ENCODE results near the gene RGSL1. TPM values are rescaled to one million over a fixed set of nuclear protein-coding genes. Genes with fewer than 3 reads are reported as not detected.
"Not testable (repeated sequence)": the region's sequence is repeated elsewhere in the genome, so short reads cannot be mapped to it uniquely, and the experiment has no call there.

The RGSL1 gene
- total RNA-seq, 1 experiment from 2014 or later: not detected

DNA sequence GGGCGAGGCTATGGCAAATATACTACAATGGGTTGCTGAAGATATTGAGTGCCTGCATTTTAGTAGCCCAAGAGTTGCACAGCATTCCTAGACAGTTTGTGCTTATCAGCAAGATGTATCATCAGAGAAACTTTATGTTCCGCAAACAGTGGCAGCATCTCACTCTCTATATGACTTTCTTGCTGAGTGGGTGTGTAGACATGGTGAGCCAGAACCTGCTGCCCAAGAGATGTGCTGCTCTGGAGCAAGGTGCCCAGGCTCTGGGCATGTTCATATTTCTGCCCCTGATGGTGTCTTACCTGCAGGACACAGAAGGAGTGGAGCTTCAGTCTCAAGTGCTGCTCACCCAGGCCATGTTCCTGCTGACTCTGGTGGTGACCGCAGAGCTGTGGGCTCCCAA, 8.2 kb upstream of the RGSL1 start:
- in situ Hi-C loops (cut with HindIII; ENCODE audit: low pct_unique_long_range_greater_than_20kb, low sequenced_read_pairs): no loop called here
- no peak for DNase-seq (ENCODE audit: low read depth)

DNA sequence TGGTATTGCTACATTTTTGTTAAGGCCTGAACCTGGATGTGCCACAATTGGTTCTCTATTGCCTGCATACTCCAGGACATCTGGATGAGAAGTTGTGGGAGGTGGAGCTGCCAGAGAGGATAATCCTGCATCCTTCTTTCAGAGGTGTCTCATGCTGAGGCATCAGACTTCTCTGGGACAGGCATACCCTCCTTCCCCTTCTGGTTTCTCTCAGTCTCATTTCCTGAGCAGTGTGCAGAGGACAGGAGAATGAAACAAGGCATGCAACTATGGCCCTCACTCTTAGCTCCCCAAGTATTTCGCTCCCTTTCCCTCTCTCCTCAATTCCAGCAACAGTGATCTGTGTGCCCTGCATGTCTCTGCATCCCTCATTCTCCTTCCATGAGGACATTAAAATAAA, 7.6 kb upstream of the RGSL1 start:
- no peak for DNase-seq (ENCODE audit: low read depth)
- in situ Hi-C loops (cut with HindIII; ENCODE audit: low pct_unique_long_range_greater_than_20kb, low sequenced_read_pairs): no loop called here

DNA sequence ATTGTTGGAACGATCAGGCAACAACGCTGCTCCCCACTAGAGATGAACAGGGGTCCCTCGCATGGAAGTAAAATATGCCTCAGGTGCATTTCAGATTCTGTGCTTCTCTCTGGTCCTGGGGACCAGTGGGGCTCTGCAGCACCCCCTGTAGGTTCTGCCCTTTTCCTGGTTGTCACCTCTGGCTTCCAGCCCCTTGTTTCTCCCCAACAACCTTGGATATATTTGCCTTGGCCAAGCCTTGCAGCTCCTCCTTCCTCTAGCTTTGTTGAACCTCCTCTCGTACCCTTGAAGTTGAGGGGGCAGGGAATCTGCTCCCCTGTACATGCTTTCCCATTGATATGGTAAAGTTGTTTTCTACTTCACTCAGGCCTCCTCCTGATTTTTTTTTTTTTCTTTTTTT, 5.4 kb upstream of the RGSL1 start:
- no peak for DNase-seq (ENCODE audit: low read depth)
- in situ Hi-C loops (cut with HindIII; ENCODE audit: low pct_unique_long_range_greater_than_20kb, low sequenced_read_pairs): no loop called here

DNA sequence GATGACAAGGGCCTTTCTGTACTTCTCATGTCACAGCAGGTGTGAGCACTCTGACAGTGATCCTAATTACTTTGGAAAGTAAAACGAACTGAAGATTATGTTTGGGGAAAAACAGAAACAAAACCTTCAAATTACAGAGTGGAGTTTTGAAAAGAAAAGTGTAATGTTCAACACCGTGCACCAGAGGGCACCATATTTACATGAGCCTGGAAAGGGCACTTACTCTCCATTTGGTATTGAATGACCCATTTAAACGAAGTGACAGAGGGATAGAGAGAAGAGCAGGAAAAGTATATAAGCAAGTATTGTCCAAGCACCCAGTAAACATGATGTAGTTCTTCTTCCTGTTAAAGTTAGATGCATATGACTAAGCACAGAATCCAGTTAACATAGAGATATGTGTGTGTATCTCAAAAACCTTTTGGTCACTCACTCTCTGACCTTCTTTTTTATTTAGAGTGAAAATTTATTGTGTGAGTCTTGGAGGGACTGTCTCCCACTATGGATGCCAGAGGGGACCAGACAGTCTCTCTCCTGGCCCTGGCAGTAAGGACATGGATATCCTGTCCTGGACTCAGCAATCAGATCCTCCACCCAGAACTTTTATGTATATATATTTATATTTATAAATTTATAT, 3.8 kb upstream of the RGSL1 start:
- in situ Hi-C loops (cut with HindIII; ENCODE audit: low pct_unique_long_range_greater_than_20kb, low sequenced_read_pairs): no loop called here
- peak; percentile 25 for DNase-seq (ENCODE audit: low read depth)

DNA sequence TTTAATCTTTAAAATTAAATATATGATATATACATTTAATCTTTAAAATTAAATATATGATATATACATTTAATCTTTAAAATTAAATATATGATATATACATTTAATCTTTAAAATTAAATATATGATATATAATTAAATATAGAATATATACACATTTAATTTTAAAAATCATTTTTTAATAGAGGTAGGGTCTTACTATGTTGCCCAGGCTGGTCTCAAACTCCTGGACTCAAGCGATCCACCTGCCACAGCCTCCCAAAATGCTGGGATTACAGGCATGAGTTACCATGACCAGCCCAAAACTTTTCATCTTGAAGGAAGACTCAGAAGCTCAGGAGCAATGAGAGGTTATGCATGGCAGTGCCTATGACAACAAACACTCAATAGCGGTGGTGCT, 2.8 kb upstream of the RGSL1 start:
- in situ Hi-C loops (cut with HindIII; ENCODE audit: low pct_unique_long_range_greater_than_20kb, low sequenced_read_pairs); DNase-seq (ENCODE audit: low read depth): not testable (repeated sequence)

DNA sequence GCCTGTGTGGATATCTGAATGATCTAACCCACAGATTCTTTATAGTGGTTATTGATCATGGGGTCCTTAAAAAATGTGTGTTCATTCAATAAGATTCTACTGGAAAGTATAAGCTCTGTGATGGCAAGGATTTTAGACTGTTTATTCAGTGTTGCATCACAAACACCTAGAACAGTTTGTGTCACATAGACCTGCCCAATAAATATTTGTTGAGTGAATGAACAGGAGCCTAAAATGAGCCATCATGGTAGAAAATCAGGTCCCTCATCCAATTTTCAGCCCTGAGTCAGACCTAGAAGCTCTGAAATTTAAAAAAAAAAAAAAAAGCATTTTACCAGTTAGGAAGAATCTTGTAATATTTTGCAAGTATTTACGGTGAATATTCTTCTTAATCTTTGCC, 2.3 kb upstream of the RGSL1 start:
- in situ Hi-C loops (cut with HindIII; ENCODE audit: low pct_unique_long_range_greater_than_20kb, low sequenced_read_pairs): no loop called here

DNA sequence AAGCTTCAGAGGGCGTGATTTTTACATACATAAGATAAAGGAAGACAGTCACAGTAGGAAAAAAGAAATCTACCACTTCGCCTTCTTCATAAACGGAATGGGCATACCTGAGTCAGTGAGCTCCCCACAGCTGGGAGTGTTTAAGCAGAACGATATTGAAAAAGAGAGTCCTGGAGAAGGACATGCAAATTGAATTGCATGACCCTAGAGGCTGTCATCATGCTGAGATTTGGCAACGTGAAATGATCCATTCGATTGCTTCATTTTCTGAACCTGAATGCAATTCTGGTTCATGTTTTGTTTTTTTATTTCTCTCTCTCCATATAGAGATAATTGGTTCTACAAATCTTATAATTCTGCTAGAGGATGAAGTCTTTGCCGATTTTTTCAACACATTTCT, 3.7 kb downstream of the RGSL1 start:
- in situ Hi-C loops (cut with HindIII; ENCODE audit: low pct_unique_long_range_greater_than_20kb, low sequenced_read_pairs): no loop called here
- DNase-seq (ENCODE audit: low read depth): no peak

More for the DNA sequence above, 2.3 kb upstream of the RGSL1 start:
- DNase-seq (ENCODE audit: low read depth): no peak

DNA sequence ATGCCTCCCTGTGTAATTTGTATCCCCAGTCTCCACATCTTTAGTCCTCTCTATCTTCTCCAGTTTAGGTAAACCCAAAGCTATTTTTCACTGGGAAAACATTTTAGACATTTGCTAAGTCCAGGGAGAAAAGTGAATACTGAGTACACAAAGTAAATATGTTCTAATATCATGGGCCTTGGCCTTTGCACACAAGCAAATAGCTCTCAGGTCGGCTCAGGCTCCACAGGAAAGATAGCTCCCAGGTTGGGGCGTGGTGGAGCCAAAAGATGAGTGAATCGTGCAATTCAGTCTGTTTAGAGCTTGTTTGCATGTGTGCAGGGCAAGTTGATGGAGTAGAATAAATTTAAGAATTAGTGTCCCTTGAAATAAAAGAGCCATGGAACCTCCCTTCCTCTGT, 7.9 kb downstream of the RGSL1 start:
- in situ Hi-C loops (cut with HindIII; ENCODE audit: low pct_unique_long_range_greater_than_20kb, low sequenced_read_pairs): no loop called here
- DNase-seq (ENCODE audit: low read depth): no peak

DNA sequence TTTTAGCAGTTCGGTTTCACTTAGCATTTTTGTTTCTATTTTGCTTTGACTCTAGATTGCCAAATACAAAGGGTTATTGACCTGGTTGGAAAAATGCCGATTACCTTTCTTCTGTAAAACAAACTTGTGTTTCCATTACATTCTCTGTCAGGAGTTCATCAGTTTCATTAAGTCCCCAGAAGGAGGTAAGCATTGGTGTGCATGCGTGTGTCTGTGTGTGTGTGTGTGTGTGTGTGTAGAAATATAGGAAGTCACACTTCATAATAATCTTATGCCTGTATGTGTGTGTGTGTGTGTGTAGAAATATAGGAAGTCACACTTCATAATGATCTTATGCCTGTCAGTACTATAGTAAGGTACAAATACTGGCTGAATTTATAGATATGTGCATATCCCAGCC, 10.0 kb downstream of the RGSL1 start:
- in situ Hi-C loops (cut with HindIII; ENCODE audit: low pct_unique_long_range_greater_than_20kb, low sequenced_read_pairs): no loop called here

DNA sequence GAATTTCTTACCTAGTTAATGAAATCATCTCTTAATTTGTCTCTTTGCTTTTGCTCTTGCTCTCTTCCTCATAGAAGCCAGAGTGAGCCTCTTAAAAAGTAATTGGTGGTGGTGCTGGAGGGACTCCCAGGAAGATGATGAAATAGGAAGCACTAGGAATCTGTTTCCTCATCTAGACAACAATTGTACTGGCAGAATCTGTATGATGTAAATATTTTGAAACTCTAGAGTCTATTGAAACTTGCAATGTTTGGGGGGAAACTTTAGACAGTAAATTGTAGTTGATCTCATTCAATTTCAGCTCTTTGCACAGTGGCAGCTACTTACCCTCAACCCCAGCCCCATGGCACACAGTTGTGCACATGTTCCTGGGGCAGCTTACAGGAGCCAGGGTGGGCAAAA, 10.6 kb downstream of the RGSL1 start:
- no peak for DNase-seq (ENCODE audit: low read depth)
- in situ Hi-C loops (cut with HindIII; ENCODE audit: low pct_unique_long_range_greater_than_20kb, low sequenced_read_pairs): no loop called here

More for the DNA sequence above, 10.0 kb downstream of the RGSL1 start:
- DNase-seq (ENCODE audit: low read depth): no peak

DNA sequence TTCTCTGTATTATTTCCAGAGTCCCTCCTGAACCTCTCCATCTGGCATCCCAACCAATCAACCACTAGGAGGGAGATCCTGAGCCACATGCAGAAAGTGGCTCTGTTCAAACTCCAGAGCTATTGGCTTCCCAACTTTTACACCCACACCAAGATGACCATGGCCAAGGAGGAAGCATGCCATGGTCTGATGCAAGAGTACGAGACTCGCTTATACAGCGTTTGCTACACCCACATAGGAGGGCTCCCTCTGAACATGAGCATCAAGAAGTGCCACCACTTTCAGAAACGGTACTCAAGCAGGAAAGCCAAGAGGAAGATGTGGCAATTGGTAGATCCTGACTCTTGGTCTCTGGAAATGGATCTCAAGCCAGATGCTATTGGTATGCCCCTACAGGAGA, 23.6 kb downstream of the RGSL1 start:
- no peak for DNase-seq (ENCODE audit: low read depth)
- in situ Hi-C loops (cut with HindIII; ENCODE audit: low pct_unique_long_range_greater_than_20kb, low sequenced_read_pairs): no loop called here

DNA sequence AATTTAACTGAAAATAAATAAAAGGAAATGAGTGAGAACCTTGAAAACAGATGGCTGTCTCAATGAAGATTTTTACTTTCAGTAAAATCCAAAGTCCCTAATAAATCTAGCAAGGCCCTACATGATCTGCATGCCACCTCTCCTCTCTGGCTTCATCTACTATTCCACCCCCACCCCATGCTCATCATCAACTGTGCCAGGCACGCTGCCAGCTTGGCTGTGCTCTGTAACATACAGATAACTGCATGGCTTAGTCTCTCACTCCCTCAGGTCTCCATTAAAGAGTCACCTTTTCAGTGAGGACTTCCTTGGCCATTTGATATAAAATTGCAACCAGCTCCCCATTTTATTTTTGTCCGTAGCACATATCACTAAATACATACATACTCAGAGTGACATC, 26.7 kb downstream of the RGSL1 start:
- DNase-seq (ENCODE audit: low read depth): no peak

DNA sequence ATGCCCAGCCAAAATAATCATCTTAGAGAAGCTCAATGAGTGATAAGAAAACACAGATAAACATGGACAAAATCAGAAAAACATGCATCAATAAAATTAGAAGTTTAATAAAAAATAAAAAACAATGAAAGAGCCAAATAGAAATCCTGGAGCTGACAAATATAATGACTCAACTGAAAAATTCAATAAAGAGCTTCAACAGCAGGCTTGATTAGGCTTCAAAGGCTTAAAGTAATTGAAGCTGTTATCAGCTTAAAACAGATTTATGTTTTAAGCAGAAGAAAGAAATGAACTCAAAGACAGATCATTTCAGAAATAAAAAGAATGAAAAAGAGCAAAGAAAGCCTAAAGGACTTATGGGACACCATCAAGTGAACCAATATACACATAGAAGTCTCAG, 28.3 kb downstream of the RGSL1 start:
- in situ Hi-C loops (cut with HindIII; ENCODE audit: low pct_unique_long_range_greater_than_20kb, low sequenced_read_pairs): no loop called here
- no peak for DNase-seq (ENCODE audit: low read depth)

More for the DNA sequence above, 26.7 kb downstream of the RGSL1 start:
- in situ Hi-C loops (cut with HindIII; ENCODE audit: low pct_unique_long_range_greater_than_20kb, low sequenced_read_pairs): no loop called here

DNA sequence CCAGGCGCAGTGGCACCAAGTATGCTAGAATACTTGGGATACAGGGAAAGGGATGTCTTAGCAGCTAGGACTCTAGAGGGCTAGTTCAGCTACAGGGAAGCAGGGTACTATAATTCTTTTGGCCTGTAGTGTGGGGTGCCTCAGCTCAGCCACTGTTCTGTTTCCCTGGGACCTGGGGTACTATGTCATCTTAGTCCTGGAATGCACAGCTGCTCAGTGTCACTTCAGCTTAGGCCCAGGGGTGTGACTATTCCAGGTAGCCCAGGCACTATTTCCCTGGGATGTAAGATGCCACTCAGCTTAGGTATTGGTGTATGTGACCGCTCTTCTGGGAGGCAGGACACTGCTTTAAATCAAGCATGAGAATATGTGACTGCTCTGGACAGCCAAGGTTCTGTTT, 34.1 kb downstream of the RGSL1 start:
- in situ Hi-C loops (cut with HindIII; ENCODE audit: low pct_unique_long_range_greater_than_20kb, low sequenced_read_pairs): no loop called here
- no peak for DNase-seq (ENCODE audit: low read depth)

DNA sequence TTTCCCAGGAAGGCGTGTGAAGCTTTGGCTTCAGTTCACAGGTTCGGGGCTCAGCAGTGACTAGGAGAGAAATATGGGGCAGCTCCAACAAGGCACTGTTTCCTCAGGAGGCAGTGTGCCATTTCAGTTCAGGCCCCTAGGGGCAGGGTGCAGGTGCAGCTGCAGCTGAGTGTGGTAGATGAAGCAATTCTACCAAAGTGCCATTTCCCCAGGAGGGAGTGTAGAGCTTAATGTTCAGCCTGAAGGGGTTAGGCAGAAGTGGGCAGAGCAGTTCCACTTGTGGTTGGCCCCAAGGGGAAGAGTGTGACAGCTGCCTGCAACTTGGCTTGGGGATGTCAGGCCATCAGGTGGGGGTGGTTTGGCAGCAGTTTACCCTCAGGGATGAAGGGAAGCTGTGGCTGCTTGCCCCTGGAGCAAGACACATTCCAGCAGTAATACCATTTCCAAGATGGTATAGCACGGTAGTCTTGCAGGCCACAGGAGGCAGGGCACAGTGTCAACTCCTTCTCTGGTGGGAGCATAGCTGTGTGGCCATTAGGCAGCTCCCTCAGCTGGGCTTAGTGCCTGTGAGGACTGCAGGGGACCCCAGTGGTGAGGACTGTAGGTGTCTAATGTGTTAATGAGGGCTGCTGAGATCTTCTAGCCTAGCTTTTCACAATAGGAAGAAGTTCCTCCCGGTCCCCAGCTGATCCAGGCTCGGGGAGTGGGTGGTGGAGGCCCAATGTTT, 34.7 kb downstream of the RGSL1 start:
- no peak for DNase-seq (ENCODE audit: low read depth)
- in situ Hi-C loops (cut with HindIII; ENCODE audit: low pct_unique_long_range_greater_than_20kb, low sequenced_read_pairs): no loop called here

DNA sequence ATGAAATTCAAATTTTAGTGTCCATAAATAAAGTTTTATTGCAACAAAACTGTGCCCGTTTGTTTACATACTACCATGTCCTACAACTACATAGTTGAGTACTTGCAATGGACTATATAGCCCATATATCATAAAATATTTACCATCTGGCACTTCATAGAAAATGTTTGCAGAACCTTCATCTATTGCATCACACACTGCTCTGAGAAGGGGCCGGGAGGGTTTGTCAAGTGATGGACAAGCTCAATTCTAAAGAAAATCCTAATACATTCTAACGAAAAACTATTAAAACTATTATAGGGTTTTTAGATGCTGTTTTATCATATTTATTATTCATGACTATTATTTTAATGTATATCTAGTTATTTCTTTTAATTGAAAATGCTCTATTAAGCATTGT, 35.9 kb downstream of the RGSL1 start:
- in situ Hi-C loops (cut with HindIII; ENCODE audit: low pct_unique_long_range_greater_than_20kb, low sequenced_read_pairs): no loop called here
- no peak for DNase-seq (ENCODE audit: low read depth)

DNA sequence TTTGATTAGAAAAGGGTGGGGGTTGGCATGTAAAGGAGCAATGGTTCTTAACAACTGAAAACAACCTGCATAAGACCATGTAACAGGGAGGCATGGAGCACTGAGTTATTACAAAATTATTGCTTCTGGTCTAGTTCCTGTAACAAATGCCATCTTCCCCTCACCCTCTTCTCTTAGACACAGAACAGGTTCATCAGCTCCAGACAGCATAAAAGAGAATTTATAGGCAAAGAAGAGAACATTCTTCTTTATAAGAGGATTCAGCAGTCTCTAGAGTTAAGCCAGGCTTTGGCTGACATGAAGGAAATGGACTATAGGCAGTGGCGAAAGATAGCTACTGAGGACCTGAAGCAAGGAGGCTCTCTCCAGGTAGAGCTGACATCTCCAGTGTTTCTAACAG, 38.9 kb downstream of the RGSL1 start:
- no peak for DNase-seq (ENCODE audit: low read depth)
- in situ Hi-C loops (cut with HindIII; ENCODE audit: low pct_unique_long_range_greater_than_20kb, low sequenced_read_pairs): no loop called here

DNA sequence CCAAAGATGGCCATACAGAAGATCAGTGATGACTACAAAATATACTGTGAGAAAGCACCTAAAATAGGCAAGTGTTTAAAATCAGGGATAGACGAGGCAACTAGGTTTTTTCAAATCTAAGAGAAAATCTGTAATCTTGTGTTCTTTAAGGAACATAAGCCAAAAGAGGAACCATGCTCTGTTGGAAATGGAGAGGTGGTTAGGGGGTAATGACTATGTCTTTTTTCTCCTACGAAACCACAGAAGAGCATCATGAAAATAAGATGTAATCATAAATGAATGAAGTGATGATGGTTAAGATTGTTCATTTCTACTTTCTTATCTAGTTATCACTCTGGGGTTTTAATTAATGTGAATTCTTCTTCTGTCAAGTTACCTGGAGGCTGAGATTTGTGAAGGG, 43.1 kb downstream of the RGSL1 start:
- in situ Hi-C loops (cut with HindIII; ENCODE audit: low pct_unique_long_range_greater_than_20kb, low sequenced_read_pairs): no loop called here

DNA sequence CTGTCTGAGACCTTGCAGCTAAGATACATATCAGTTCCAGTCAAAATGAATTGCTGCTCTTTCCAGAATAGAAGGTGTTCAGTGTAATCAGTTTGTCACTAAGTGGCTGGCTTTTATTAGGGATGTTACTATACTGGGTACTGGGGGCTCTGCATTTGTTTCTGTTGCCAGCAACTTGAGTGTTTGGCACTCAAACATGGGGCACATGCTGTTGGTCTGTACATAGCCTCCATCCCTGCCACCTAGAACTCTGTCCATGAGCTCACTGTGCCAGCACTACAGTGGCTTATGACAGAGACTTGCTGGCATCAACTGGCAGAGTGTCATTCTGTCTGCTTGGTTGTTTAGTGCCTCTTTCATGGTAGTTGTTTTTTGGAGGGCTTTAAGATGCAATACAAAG, 45.1 kb downstream of the RGSL1 start:
- no peak for DNase-seq (ENCODE audit: low read depth)
- in situ Hi-C loops (cut with HindIII; ENCODE audit: low pct_unique_long_range_greater_than_20kb, low sequenced_read_pairs): no loop called here

More for the DNA sequence above, 43.1 kb downstream of the RGSL1 start:
- no peak for DNase-seq (ENCODE audit: low read depth)

DNA sequence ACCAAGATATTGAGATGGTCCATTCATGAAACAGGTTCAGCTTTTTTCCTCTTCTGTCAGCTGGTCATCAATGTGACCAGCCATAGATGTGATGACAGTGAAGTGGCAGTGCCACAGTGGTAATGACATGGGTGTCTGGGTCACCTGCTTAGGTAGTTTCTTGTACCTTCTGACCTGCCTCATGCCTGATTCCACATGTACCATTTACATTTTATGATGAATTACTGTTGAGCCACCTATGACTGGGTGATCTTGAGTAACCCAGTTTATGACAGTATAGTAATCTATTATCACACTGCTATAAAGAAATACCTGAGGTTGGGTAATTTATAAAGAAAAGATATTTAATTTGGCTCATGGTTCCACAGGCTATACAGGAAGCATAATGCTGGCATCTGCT, 45.7 kb downstream of the RGSL1 start:
- no peak for DNase-seq (ENCODE audit: low read depth)
- in situ Hi-C loops (cut with HindIII; ENCODE audit: low pct_unique_long_range_greater_than_20kb, low sequenced_read_pairs): no loop called here

Measured in Caki2 (cell line).